Myocyte (in vitro differentiated cells): ENCODE results near the gene CNNM2. TPM values are rescaled to one million over a fixed set of nuclear protein-coding genes. Genes with fewer than 3 reads are reported as not detected.
"Not testable (repeated sequence)": the region's sequence is repeated elsewhere in the genome, so short reads cannot be mapped to it uniquely, and the experiment has no call there.

Experiments used
- DNase-seq: peaks from one replicate; pipeline ENCODE4 v3.0.0-alpha.2; 2012; ENCODE audit warnings: low read depth
- total RNA-seq: library from RNA; depleted of rRNA; stranded (reverse); fragments of >200 nt; gene quantifications from 2 replicates; pipeline ENCODE4 v1.2.3, GENCODE V29; 2014

CNNM2 gene
- total RNA-seq, 1 donor from 2014 or later: 4.7 TPM

- DNase-seq: no peak
Measured at GRCh38 chr10:103025696-103026095, 107.6 kb downstream of the CNNM2 start.

GRCh38 chr10:103038570-103038969, 120.5 kb downstream of the CNNM2 start:
- no peak for DNase-seq

- DNase-seq: peak; percentile 32
Measured at GRCh38 chr10:103040418-103040817, 122.3 kb downstream of the CNNM2 start.

GRCh38 chr10:103041391-103041790, 123.3 kb downstream of the CNNM2 start:
- DNase-seq: peak; percentile 61

GRCh38 chr10:103042129-103042528, 124.0 kb downstream of the CNNM2 start:
- DNase-seq: no peak

GRCh38 chr10:103042908-103043307, 124.8 kb downstream of the CNNM2 start:
- DNase-seq: no peak

- peak; percentile 31 for DNase-seq
Measured at GRCh38 chr10:103044942-103045489, 126.9 kb downstream of the CNNM2 start.

- no peak for DNase-seq
Measured at GRCh38 chr10:103045961-103046360, 127.9 kb downstream of the CNNM2 start.

- no peak for DNase-seq
Measured at GRCh38 chr10:103047381-103047780, 129.3 kb downstream of the CNNM2 start.

GRCh38 chr10:103049237-103049636, 131.1 kb downstream of the CNNM2 start:
- no peak for DNase-seq

- DNase-seq: peak; percentile 17
Measured at GRCh38 chr10:103053659-103054581, 135.8 kb downstream of the CNNM2 start.

- DNase-seq: no peak
Measured at GRCh38 chr10:103054621-103055020, 136.5 kb downstream of the CNNM2 start.

- DNase-seq: no peak
Measured at GRCh38 chr10:103055105-103055504, 137.0 kb downstream of the CNNM2 start.

- DNase-seq: no peak
Measured at GRCh38 chr10:103058034-103058433, 139.9 kb downstream of the CNNM2 start.

- no peak for DNase-seq
Measured at GRCh38 chr10:103060575-103060974, 142.5 kb downstream of the CNNM2 start.

- no peak for DNase-seq
Measured at GRCh38 chr10:103062854-103063590, 144.9 kb downstream of the CNNM2 start.

- DNase-seq: no peak
Measured at GRCh38 chr10:103064956-103065355, 146.9 kb downstream of the CNNM2 start.

- DNase-seq: no peak
Measured at GRCh38 chr10:103066141-103067098, 148.3 kb downstream of the CNNM2 start.

GRCh38 chr10:103067099-103067477, 149.0 kb downstream of the CNNM2 start:
- DNase-seq: not testable (repeated sequence)

- DNase-seq: no peak
Measured at GRCh38 chr10:103067484-103067883, 149.4 kb downstream of the CNNM2 start.

- no peak for DNase-seq
Measured at GRCh38 chr10:103067956-103068355, 149.9 kb downstream of the CNNM2 start.
